Measurements from ENCODE around the gene TGM4.
A peak's percentile ranks its signal among the peaks of the same experiment; 100 is the strongest.

The TGM4 gene

DNA sequence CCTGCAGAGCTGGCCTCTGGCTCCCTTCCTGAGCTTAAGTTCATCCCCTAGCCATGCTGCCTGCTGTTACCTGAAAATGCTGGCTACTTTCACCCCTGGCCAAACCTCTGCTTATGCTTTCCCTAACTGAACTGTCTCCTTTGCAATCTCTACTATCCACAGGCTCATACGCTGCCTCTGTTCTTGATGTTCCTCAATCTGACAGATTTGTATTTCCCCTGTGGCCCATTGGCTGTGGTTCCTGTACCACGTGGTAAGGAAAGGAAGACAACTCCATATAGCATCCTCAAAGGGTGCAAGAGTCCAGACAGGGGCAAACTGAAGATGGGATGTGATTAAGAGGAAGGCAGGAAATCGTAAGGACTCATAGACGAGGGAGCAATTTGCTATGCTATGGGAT, 33.2 kb downstream of the TGM4 start:
- Histone ChIP-seq H3K79me2 (ENCODE audit: insufficient read depth, low read length) (no peaks in the 10 kb centered on the region), H3K9me3 (ENCODE audit: insufficient read depth, low read length) (no peaks in the 10 kb centered on the region), H3F3A (ENCODE audit: insufficient read depth) (no peaks in the 10 kb centered on the region), H3K9me2 (replicated peaks; ENCODE audit: insufficient read depth, low read length) (no peaks in the 10 kb centered on the region), H3K9ac (ENCODE audit: low read length) (no peak overlapping the region), H3K27ac (ENCODE audit: low read depth, low read length) (no peak overlapping the region), H3K36me3 (ENCODE audit: low read length) (no peaks in the 10 kb centered on the region), H3K27me3 (ENCODE audit: low read length) (no peaks in the 10 kb centered on the region), H4K20me1 (ENCODE audit: low read depth, low read length) (no peaks in the 10 kb centered on the region), H2AFZ (ENCODE audit: low read depth, low read length, severe bottlenecking) (no peak overlapping the region), H3K4me3 (ENCODE audit: insufficient read depth, low read length, poor library complexity, severe bottlenecking) (no peak overlapping the region), H3K4me2 (ENCODE audit: low read depth, low read length, poor library complexity, severe bottlenecking) (no peak overlapping the region)
- TF ChIP-seq EZH2phosphoT487 (conservative IDR thresholded peaks at IDR 0.05; ENCODE audit: low read length), result no peak

DNA sequence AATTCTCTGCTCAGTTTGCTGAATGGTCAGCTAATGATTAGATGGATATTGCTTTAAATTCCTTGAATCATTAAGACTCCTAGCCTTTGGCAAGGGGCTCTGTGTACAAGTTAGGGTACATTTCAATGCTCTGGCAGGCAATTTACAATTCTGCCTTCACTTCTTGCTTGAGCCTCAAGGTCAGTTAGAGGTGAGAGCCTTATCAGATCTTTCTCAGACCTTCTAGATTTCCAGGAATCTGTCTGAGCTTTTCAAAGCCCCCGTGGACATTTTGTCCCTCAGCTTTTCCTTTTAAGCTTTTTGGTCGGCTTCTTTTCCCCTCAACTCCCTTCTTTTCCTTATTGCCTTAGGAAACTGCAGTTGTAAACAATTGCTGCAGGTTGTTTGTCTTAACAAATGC, 34.7 kb downstream of the TGM4 start:
- Histone ChIP-seq H3K27me3 (ENCODE audit: low read length) (no peaks in the 10 kb centered on the region), H3K9me2 (replicated peaks; ENCODE audit: insufficient read depth, low read length) (no peaks in the 10 kb centered on the region), H3K4me2 (ENCODE audit: low read depth, low read length, poor library complexity, severe bottlenecking) (no peak overlapping the region), H3K27ac (ENCODE audit: low read depth, low read length) (no peak overlapping the region), H3K9me3 (ENCODE audit: insufficient read depth, low read length) (no peaks in the 10 kb centered on the region), H2AFZ (ENCODE audit: low read depth, low read length, severe bottlenecking) (no peak overlapping the region), H3K9ac (ENCODE audit: low read length) (no peak overlapping the region), H3K4me3 (ENCODE audit: insufficient read depth, low read length, poor library complexity, severe bottlenecking) (no peak overlapping the region), H3F3A (ENCODE audit: insufficient read depth) (no peaks in the 10 kb centered on the region), H3K79me2 (ENCODE audit: insufficient read depth, low read length) (no peaks in the 10 kb centered on the region), H3K36me3 (ENCODE audit: low read length) (no peaks in the 10 kb centered on the region), H4K20me1 (ENCODE audit: low read depth, low read length) (no peaks in the 10 kb centered on the region)
- TF ChIP-seq EZH2phosphoT487 (conservative IDR thresholded peaks at IDR 0.05; ENCODE audit: low read length), result no peak
- no peak for TF ChIP-seq CTCF (IDR thresholded peaks at IDR 0.05; ENCODE audit: insufficient read depth, low read length, poor library complexity, severe bottlenecking)

DNA sequence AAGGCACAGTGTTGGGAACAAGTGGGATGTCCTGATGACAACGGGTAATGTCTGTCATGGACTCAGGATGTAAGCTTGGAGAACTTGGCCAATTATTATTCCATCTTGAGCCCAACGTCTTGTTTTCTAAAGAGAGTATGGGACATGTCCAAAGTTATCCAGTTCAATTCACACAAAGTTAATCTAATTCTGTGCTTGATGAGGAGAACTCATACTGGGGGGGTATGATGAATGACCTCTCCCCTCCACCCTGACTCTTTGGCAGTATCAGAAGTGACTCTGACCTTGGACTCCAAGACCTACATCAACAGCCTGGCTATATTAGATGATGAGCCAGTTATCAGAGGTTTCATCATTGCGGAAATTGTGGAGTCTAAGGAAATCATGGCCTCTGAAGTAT, 36.3 kb downstream of the TGM4 start:
- H3K9me2 ChIP-seq (replicated peaks; ENCODE audit: insufficient read depth, low read length), result no peaks in the 10 kb centered on the region
- no peaks in the 10 kb centered on the region for H3K36me3 ChIP-seq (ENCODE audit: low read length)
- H3K27ac ChIP-seq (ENCODE audit: low read depth, low read length), result no peak overlapping the region
- H3K4me3 ChIP-seq (ENCODE audit: insufficient read depth, low read length, poor library complexity, severe bottlenecking), result no peak overlapping the region
- no peaks in the 10 kb centered on the region for H3K27me3 ChIP-seq (ENCODE audit: low read length)
- H2AFZ ChIP-seq (ENCODE audit: low read depth, low read length, severe bottlenecking), result no peak overlapping the region
- H4K20me1 ChIP-seq (ENCODE audit: low read depth, low read length), result no peaks in the 10 kb centered on the region
- TF ChIP-seq EZH2phosphoT487 (conservative IDR thresholded peaks at IDR 0.05; ENCODE audit: low read length), result no peak
- TF ChIP-seq CTCF (IDR thresholded peaks at IDR 0.05; ENCODE audit: insufficient read depth, low read length, poor library complexity, severe bottlenecking), result no peak
- H3K79me2 ChIP-seq (ENCODE audit: insufficient read depth, low read length), result no peaks in the 10 kb centered on the region
- no peaks in the 10 kb centered on the region for H3F3A ChIP-seq (ENCODE audit: insufficient read depth)
- no peaks in the 10 kb centered on the region for H3K9me3 ChIP-seq (ENCODE audit: insufficient read depth, low read length)
- H3K4me2 ChIP-seq (ENCODE audit: low read depth, low read length, poor library complexity, severe bottlenecking), result no peak overlapping the region
- H3K9ac ChIP-seq (ENCODE audit: low read length), result no peak overlapping the region

DNA sequence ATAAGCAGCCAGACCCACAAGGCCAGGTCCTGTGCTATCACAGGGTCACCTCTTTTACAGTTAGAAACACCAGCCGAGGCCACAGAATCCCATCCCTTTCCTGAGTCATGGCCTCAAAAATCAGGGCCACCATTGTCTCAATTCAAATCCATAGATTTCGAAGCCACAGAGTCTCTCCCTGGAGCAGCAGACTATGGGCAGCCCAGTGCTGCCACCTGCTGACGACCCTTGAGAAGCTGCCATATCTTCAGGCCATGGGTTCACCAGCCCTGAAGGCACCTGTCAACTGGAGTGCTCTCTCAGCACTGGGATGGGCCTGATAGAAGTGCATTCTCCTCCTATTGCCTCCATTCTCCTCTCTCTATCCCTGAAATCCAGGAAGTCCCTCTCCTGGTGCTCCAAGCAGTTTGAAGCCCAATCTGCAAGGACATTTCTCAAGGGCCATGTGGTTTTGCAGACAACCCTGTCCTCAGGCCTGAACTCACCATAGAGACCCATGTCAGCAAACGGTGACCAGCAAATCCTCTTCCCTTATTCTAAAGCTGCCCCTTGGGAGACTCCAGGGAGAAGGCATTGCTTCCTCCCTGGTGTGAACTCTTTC, 39.6 kb downstream of the TGM4 start:
- no peaks in the 10 kb centered on the region for H3K9me3 ChIP-seq (ENCODE audit: insufficient read depth, low read length)
- no peak overlapping the region for H3K4me3 ChIP-seq (ENCODE audit: insufficient read depth, low read length, poor library complexity, severe bottlenecking)
- H3F3A ChIP-seq (ENCODE audit: insufficient read depth), result no peaks in the 10 kb centered on the region
- no peaks in the 10 kb centered on the region for H3K9me2 ChIP-seq (replicated peaks; ENCODE audit: insufficient read depth, low read length)
- no peaks in the 10 kb centered on the region for H4K20me1 ChIP-seq (ENCODE audit: low read depth, low read length)
- H3K79me2 ChIP-seq (ENCODE audit: insufficient read depth, low read length), result no peaks in the 10 kb centered on the region
- no peak overlapping the region for H3K4me2 ChIP-seq (ENCODE audit: low read depth, low read length, poor library complexity, severe bottlenecking)
- H3K9ac ChIP-seq (ENCODE audit: low read length), result no peak overlapping the region
- no peak overlapping the region for H2AFZ ChIP-seq (ENCODE audit: low read depth, low read length, severe bottlenecking)
- no peaks in the 10 kb centered on the region for H3K27me3 ChIP-seq (ENCODE audit: low read length)
- H3K36me3 ChIP-seq (ENCODE audit: low read length), result no peaks in the 10 kb centered on the region
- no peak overlapping the region for H3K27ac ChIP-seq (ENCODE audit: low read depth, low read length)
- TF ChIP-seq EZH2phosphoT487 (conservative IDR thresholded peaks at IDR 0.05; ENCODE audit: low read length) (no peak), CTCF (IDR thresholded peaks at IDR 0.05; ENCODE audit: insufficient read depth, low read length, poor library complexity, severe bottlenecking) (peak; percentile 85)
